Endothelial cell (in vitro differentiated cells): ENCODE results near the gene SLC23A3. TPM values are rescaled to one million over a fixed set of nuclear protein-coding genes. Genes with fewer than 3 reads are reported as not detected.

Experiments
- DNase-seq: peaks from one replicate; pipeline ENCODE4 v3.0.0; 2021; ENCODE audit warnings: low spot score
- H3K27ac Mint-ChIP-seq: one replicate; pipeline ENCODE4 v1.8.0; 2021; ENCODE audit warnings: mixed read lengths, inconsistent platforms; ENCODE audit not compliant: unreplicated experiment
- H3K27me3 Mint-ChIP-seq: one replicate; pipeline ENCODE4 v1.8.0; 2021; ENCODE audit warnings: mild to moderate bottlenecking, moderate library complexity, mixed read lengths, inconsistent platforms; ENCODE audit not compliant: unreplicated experiment
- H3K36me3 Mint-ChIP-seq: one replicate; pipeline ENCODE4 v1.8.0; 2021; ENCODE audit warnings: mild to moderate bottlenecking, low read depth, mixed read lengths, inconsistent platforms; ENCODE audit not compliant: unreplicated experiment
- H3K4me1 Mint-ChIP-seq: one replicate; pipeline ENCODE4 v1.8.0; 2021; ENCODE audit warnings: mild to moderate bottlenecking, mixed read lengths, inconsistent platforms; ENCODE audit not compliant: unreplicated experiment
- H3K4me3 Mint-ChIP-seq: one replicate; pipeline ENCODE4 v1.8.0; 2021; ENCODE audit warnings: mild to moderate bottlenecking, mixed read lengths, inconsistent platforms; ENCODE audit not compliant: unreplicated experiment
- H3K9me3 Mint-ChIP-seq: one replicate; pipeline ENCODE4 v1.8.0; 2021; ENCODE audit warnings: mixed read lengths, inconsistent platforms; ENCODE audit not compliant: unreplicated experiment
- CTCF ChIP-seq: fragments of 200-600 bp; sonication (generic); IDR thresholded peaks from one replicate; pipeline ENCODE4 v1.5.0; 2021; ENCODE audit warnings: antibody characterized with exemption; ENCODE audit not compliant: unreplicated experiment
- total RNA-seq: library from RNA; stranded (reverse); fragmentation: NEBNext Ultra II Directional; extraction: Animal tissue kit (Norgen Biotek cat#: 25700); gene quantifications from one replicate; pipeline ENCODE4 v1.2.1, GENCODE V29; 2021; ENCODE audit not compliant: unreplicated experiment

The SLC23A3 gene
- total RNA-seq, 1 donor from 2014 or later: 1.7 TPM

GRCh38 chr2:219140722-219141121 lies 29.1 kb downstream of the SLC23A3 start:
- H3K27me3 Mint-ChIP-seq: no peaks in the 10 kb centered on the region
- no peak for TF ChIP-seq CTCF
- H3K4me1 Mint-ChIP-seq: peaks cover 8% of the 10 kb centered on the region
- H3K9me3 Mint-ChIP-seq: no peaks in the 10 kb centered on the region
- no peak overlapping the region for H3K27ac Mint-ChIP-seq
- DNase-seq: no peak
- peaks cover 20% of the 10 kb centered on the region for H3K36me3 Mint-ChIP-seq
- no peak overlapping the region for H3K4me3 Mint-ChIP-seq

DNA sequence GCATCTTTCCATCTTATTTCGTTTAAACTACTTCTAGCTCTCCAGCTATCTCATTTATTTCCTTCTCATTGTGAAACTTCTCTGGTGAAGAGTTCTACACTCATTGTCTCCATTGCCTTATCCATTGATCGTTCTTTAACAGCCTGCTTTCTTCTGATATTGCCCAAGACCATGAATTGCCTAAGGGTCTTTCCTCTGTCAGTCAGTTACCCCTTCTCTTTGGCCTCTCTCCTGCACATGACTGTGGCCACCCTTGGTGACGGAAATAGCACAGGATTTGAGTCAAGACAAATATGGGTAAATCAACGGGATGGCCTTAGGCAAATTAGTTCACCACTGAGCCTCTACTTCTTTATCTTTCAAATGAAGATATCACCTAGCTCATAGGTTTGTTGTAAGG lies 35.9 kb downstream of the SLC23A3 start:
- H3K9me3 Mint-ChIP-seq: no peaks in the 10 kb centered on the region
- H3K4me1 Mint-ChIP-seq: peaks cover 4% of the 10 kb centered on the region

GRCh38 chr2:219131744-219132143 lies 38.1 kb downstream of the SLC23A3 start:
- TF ChIP-seq CTCF: no peak
- H3K9me3 Mint-ChIP-seq: no peaks in the 10 kb centered on the region
- H3K27ac Mint-ChIP-seq: no peak overlapping the region
- H3K4me1 Mint-ChIP-seq: peaks cover 25% of the 10 kb centered on the region
- DNase-seq: no peak
- no peaks in the 10 kb centered on the region for H3K36me3 Mint-ChIP-seq
- no peaks in the 10 kb centered on the region for H3K27me3 Mint-ChIP-seq
- H3K4me3 Mint-ChIP-seq: no peak overlapping the region

More for the DNA sequence above, 35.9 kb downstream of the SLC23A3 start:
- Mint-ChIP-seq H3K27ac (no peak overlapping the region), H3K4me3 (no peak overlapping the region), H3K27me3 (no peaks in the 10 kb centered on the region), H3K36me3 (no peaks in the 10 kb centered on the region)
- no peak for DNase-seq
- no peak for TF ChIP-seq CTCF

DNA sequence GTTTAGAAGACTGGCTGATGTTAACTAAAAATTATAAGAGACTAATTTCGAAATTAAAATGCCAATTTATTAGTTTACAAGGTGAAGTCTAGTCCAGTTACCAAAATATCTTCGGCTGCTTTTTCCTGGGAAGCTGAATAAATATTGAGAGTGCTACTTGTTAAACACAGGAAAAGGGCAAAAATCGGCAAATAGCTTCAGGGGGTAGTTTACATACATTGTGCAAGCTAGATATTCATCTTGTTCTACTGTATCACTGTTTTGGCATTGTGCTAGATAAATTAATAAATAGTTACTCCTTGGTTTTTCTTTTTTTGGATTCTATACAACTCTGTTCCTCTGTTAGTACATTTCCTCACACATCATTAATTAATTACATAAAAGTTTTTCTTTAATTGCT lies 38.5 kb downstream of the SLC23A3 start:
- Mint-ChIP-seq H3K9me3 (no peaks in the 10 kb centered on the region), H3K36me3 (no peaks in the 10 kb centered on the region), H3K4me1 (peaks cover 29% of the 10 kb centered on the region), H3K27ac (no peak overlapping the region), H3K4me3 (no peak overlapping the region), H3K27me3 (no peaks in the 10 kb centered on the region)
- no peak for TF ChIP-seq CTCF
- no peak for DNase-seq

GRCh38 chr2:219129589-219129988 lies 40.2 kb downstream of the SLC23A3 start:
- no peak overlapping the region for H3K27ac Mint-ChIP-seq
- H3K36me3 Mint-ChIP-seq: no peaks in the 10 kb centered on the region
- no peak for DNase-seq
- no peak overlapping the region for H3K4me3 Mint-ChIP-seq
- peaks cover 5% of the 10 kb centered on the region for H3K27me3 Mint-ChIP-seq
- no peaks in the 10 kb centered on the region for H3K9me3 Mint-ChIP-seq
- TF ChIP-seq CTCF: no peak
- peaks cover 38% of the 10 kb centered on the region for H3K4me1 Mint-ChIP-seq
